Breast epithelium (tissue), 4 donors: ENCODE data around the gene FLRT2. TPM values are rescaled to one million over a fixed set of nuclear protein-coding genes. Genes with fewer than 3 reads are reported as not detected.

Source experiments
- DNase-seq, 2 donors: peaks; one replicate each; pipeline ENCODE4 v3.0.0-alpha.2; 2019; ENCODE audit warnings: low spot score in 2 of 2
- H3K27ac ChIP-seq, 2 donors: fragments of 200-600 bp; sonication (generic) in 1 of 2; one replicate each; pipeline ENCODE4 v1.5.1; 2016 to 2019; ENCODE audit warnings: mild to moderate bottlenecking in 1 of 2
- H3K27me3 ChIP-seq, 2 donors: fragments of 200-600 bp; sonication (generic) in 1 of 2; one replicate each; pipeline versions ENCODE4 v1.5.1 to v1.6.0; 2017 to 2019; ENCODE audit warnings: control low read depth in 1 of 2, mild to moderate bottlenecking in 1 of 2
- H3K36me3 ChIP-seq: fragments of 200-600 bp; one replicate; pipeline ENCODE4 v1.5.1; 2019
- H3K4me1 ChIP-seq, 2 donors: fragments of 200-600 bp; sonication (generic); one replicate each; pipeline ENCODE4 v1.5.1; 2016 to 2019; ENCODE audit warnings: control low read depth in 1 of 2
- H3K4me3 ChIP-seq, 3 donors: fragments of 200-600 bp; sonication (generic); 1 replicate in 2 of 3; 2 replicates in 1 of 3; pipeline ENCODE4 v1.5.1; 2016 to 2019; ENCODE audit warnings: mild to moderate bottlenecking in 3 of 3, moderate library complexity in 2 of 3
- H3K9me3 ChIP-seq, 2 donors: fragments of 200-600 bp; sonication (generic) in 1 of 2; one replicate each; pipeline ENCODE4 v1.5.1; 2016 to 2019; ENCODE audit warnings: control low read depth in 1 of 2
- CTCF ChIP-seq, 3 donors: fragments of 450-650 bp; IDR thresholded peaks; one replicate each; pipeline ENCODE4 v1.5.1; 2016 to 2017; ENCODE audit warnings: antibody characterized with exemption in 3 of 3, mild to moderate bottlenecking in 3 of 3, moderate library complexity in 3 of 3
- POLR2A ChIP-seq: fragments of 450-650 bp; IDR thresholded peaks from one replicate; pipeline ENCODE4 v1.6.1; 2016; ENCODE audit warnings: antibody characterized with exemption, mild to moderate bottlenecking, moderate library complexity
- POLR2AphosphoS5 ChIP-seq, 3 donors: sonication (generic); formaldehyde crosslinking; IDR thresholded peaks; one replicate each; pipeline ENCODE4 v1.6.1; 2017; ENCODE audit warnings: antibody characterized with exemption in 3 of 3
- intact Hi-C: fragments of 100-400 bp; cut with DNase I; formaldehyde crosslinking; loops from one replicate; pipeline ENCODE4 v1.15.1; 2023; ENCODE audit warnings: low total_unique reads
- total RNA-seq, 3 donors: library from RNA; depleted of rRNA; stranded (reverse); fragments of >200 nt; gene quantifications; one replicate each; pipeline ENCODE4 v1.1.0, GENCODE V29; 2016

Gene FLRT2
- total RNA-seq, 3 donors from 2014 or later, result 5.2 to 12.6 (median 10.5) TPM

GRCh38 chr14:85622106-85622505 lies 92.2 kb downstream of the FLRT2 start:
- intact Hi-C loops, result no loop called here
- DNase-seq, result no peak

DNA sequence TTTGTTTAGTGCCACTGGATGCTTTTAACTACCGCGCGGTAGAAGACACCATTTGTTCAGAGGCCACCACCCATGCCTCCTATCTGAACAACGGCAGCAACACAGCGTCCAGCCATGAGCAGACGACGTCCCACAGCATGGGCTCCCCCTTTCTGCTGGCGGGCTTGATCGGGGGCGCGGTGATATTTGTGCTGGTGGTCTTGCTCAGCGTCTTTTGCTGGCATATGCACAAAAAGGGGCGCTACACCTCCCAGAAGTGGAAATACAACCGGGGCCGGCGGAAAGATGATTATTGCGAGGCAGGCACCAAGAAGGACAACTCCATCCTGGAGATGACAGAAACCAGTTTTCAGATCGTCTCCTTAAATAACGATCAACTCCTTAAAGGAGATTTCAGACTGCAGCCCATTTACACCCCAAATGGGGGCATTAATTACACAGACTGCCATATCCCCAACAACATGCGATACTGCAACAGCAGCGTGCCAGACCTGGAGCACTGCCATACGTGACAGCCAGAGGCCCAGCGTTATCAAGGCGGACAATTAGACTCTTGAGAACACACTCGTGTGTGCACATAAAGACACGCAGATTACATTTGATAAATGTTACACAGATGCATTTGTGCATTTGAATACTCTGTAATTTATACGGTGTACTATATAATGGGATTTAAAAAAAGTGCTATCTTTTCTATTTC lies 93.2 kb downstream of the FLRT2 start:
- H3K9me3 ChIP-seq, result no peaks in the 10 kb centered on the region
- no peaks in the 10 kb centered on the region for H3K27me3 ChIP-seq
- H3K4me1 ChIP-seq, result no peaks in the 10 kb centered on the region
- no peak for TF ChIP-seq CTCF (IDR thresholded peaks at IDR 0.05)
- no peak for TF ChIP-seq POLR2A
- TF ChIP-seq POLR2AphosphoS5 (IDR thresholded peaks at IDR 0.05), result no peak
- H3K27ac ChIP-seq, result no peak overlapping the region
- DNase-seq, result no peak
- no peak overlapping the region for H3K4me3 ChIP-seq
- H3K36me3 ChIP-seq, result no peaks in the 10 kb centered on the region
- intact Hi-C loops, result no loop called here

More at GRCh38 chr14:85622106-85622505, 92.2 kb downstream of the FLRT2 start:
- Histone ChIP-seq H3K36me3 (no peaks in the 10 kb centered on the region), H3K27me3 (no peaks in the 10 kb centered on the region), H3K27ac (no peak overlapping the region), H3K9me3 (no peaks in the 10 kb centered on the region), H3K4me1 (no peaks in the 10 kb centered on the region), H3K4me3 (no peak overlapping the region)
- TF ChIP-seq POLR2AphosphoS5 (IDR thresholded peaks at IDR 0.05) (no peak), POLR2A (no peak), CTCF (IDR thresholded peaks at IDR 0.05) (no peak)

DNA sequence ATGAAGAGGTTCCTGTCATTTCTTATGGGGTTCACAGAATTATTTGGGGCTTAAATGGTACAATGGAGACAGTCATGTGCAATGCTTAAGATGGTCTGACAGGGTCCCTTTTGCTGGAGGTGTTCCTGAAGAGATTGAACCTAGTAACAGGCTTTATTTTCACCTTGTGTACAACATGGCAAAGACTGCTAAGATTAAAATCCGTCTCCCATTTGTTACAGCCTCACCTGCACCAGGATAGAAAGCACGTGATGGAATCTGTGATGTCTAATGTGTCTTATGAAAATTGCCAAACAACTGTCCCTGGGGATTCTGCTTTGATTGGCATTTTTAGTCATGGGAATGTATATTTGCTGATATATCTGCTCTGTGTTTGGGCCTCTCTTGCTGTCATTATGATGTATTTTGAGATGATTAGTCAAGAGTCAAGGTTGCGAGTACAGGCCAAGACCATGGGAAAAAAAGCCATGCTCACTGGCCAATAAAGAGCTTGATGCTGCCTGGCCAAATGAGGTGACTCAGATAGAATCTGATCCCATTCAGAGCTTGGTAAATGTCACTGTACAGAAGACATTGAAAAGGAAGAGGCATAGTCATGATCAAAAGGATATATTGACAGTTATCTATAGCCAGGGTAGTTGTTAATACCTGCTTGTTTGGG lies 96.1 kb downstream of the FLRT2 start:
- Histone ChIP-seq H3K27me3 (no peaks in the 10 kb centered on the region), H3K36me3 (no peaks in the 10 kb centered on the region), H3K27ac (no peak overlapping the region), H3K9me3 (no peaks in the 10 kb centered on the region), H3K4me1 (no peaks in the 10 kb centered on the region), H3K4me3 (no peak overlapping the region)
- TF ChIP-seq POLR2AphosphoS5 (IDR thresholded peaks at IDR 0.05), result no peak
- intact Hi-C loops, result loop anchor here (5.0 kb wide), 1 partner anchor 164 kb away; no protein-coding TSS in a partner anchor
- no peak for DNase-seq

- Histone ChIP-seq H3K36me3 (no peaks in the 10 kb centered on the region), H3K4me3 (no peak overlapping the region), H3K4me1 (no peaks in the 10 kb centered on the region)
These were observed 104.3 kb downstream of the FLRT2 start for GRCh38 chr14:85634205-85634604.

GRCh38 chr14:85644211-85644610 lies 114.3 kb downstream of the FLRT2 start:
- Histone ChIP-seq H3K9me3 (no peaks in the 10 kb centered on the region), H3K4me1 (no peaks in the 10 kb centered on the region), H3K36me3 (no peaks in the 10 kb centered on the region), H3K27ac (no peak overlapping the region), H3K4me3 (no peak overlapping the region), H3K27me3 (no peaks in the 10 kb centered on the region)
- no peak for DNase-seq
- no peak for TF ChIP-seq POLR2A
- intact Hi-C loops, result loop anchor here (10.0 kb wide), 1 partner anchor 1089 kb away; no protein-coding TSS in a partner anchor

More at GRCh38 chr14:85634205-85634604, 104.3 kb downstream of the FLRT2 start:
- TF ChIP-seq POLR2A (no peak), POLR2AphosphoS5 (IDR thresholded peaks at IDR 0.05) (no peak), CTCF (IDR thresholded peaks at IDR 0.05) (no peak)
- Histone ChIP-seq H3K9me3 (no peaks in the 10 kb centered on the region), H3K27ac (no peak overlapping the region), H3K27me3 (no peaks in the 10 kb centered on the region)
- intact Hi-C loops, result no loop called here
- no peak for DNase-seq

DNA sequence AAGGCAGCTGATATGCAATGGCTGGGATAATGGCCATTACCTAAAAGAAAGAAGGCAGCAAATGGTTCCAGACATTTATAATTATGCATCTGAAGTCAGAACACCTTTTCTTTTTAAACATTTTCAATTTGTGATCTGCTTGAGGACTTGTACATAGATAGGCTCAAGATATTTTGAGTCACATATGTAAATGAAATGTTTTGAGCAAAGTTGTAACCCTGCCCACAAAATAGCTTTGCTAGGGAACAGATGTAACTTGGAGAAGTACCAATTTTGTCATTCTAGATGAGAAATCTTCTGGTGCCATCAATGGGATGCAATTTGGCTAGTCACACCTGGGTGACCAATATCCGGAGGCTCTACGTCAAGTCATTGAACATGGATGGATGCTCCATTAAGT lies 123.1 kb downstream of the FLRT2 start:
- TF ChIP-seq POLR2A (no peak), CTCF (IDR thresholded peaks at IDR 0.05) (no peak), POLR2AphosphoS5 (IDR thresholded peaks at IDR 0.05) (no peak)

More for the DNA sequence above, 123.1 kb downstream of the FLRT2 start:
- H3K4me1 ChIP-seq, result no peaks in the 10 kb centered on the region
- intact Hi-C loops, result no loop called here
- no peak overlapping the region for H3K27ac ChIP-seq
- H3K4me3 ChIP-seq, result no peak overlapping the region
- no peaks in the 10 kb centered on the region for H3K36me3 ChIP-seq
- H3K9me3 ChIP-seq, result no peaks in the 10 kb centered on the region
- DNase-seq, result no peak
- no peaks in the 10 kb centered on the region for H3K27me3 ChIP-seq
